CD4-positive, alpha-beta T cell treated with Interleukin-21 for 1 hour (primary cell): Measurements from ENCODE around the gene SLC37A3.
A peak's percentile ranks its signal among the peaks of the same experiment; 100 is the strongest.

Experiments
- DNase-seq: peaks from one replicate; pipeline ENCODE4 v3.0.0-alpha.2; 2020

The SLC37A3 gene

DNA sequence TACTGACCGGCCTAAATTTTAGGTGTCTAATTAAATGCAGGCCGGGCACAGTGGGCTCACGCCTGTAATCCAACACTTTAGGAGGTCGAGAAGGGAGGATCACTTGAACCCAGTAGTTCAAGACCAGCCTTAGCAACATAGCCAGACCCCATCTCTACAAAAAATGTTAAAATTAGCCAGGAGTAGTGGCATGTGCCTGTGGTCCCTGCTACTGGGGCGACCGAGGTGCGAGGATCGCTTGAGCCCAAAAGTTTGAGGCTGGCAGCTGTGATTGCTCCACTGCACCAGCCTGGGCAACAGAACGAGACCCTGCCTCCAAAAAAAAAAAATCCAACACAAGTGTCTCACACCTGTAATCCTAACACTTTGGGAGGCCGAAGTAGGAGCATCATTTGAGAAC lies 491 bp upstream of the SLC37A3 start:
- DNase-seq: no peak

DNA sequence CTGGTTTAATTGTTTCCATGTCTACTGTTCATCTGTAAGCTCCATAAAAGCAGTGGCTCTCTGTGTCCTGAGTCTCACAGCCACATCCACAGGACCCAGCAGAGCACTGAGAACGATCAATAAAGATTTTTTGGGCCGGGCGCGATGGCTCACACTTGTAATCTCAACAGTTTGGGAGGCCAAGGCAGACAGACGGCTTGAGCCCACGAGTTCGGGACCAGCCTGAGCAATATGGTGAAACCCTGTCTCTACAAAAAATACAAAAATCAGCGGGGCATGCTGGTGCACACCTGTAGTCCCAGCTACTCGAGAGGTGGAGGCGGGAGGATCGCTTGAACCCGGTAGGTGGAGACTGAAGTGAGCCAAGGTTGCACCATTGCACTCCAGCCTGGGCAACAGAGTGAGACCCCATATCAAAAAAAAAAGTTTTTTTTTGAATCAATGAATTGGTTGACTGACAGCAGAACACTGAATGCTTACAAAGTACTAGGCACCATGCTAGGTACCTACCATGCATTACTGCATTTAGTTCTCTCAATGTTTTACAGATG lies 4.5 kb downstream of the SLC37A3 start:
- DNase-seq: no peak

GRCh38 chr7:140391634-140392033 lies 6.7 kb downstream of the SLC37A3 start:
- DNase-seq: no peak

DNA sequence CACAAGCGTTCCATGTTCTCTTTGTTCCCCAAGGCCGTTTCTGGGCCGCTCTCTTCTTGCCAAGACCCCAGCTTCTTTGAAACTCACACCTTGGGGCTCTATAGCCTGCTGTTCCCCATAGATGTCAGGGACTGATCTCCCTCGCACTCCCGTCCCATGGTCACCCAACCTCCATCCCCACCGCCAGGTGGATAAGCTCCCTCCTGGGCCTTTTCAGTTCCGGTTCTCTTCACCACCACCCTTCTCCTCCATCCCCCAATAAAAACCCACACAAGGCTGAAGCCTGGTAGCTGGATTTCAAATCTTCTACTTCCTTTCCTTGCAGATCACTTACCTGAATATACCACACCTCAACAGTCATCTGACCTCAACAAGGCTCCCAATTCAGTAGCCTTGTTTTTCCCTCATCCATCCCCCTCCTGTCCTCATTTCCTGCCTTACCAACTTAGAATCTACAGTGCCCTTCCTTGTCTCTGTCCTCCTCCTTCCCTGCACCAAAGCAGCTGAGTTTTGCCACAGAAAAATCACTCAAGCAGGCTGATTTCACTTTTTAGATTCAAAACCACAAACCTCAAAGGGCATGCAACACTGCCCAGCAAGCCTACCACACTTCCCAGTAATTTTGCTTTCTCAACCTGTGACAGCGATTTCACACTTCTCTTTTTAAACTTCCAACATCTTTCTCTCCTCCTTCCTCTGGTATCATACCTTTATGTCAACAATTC lies 7.7 kb downstream of the SLC37A3 start:
- DNase-seq: no peak

DNA sequence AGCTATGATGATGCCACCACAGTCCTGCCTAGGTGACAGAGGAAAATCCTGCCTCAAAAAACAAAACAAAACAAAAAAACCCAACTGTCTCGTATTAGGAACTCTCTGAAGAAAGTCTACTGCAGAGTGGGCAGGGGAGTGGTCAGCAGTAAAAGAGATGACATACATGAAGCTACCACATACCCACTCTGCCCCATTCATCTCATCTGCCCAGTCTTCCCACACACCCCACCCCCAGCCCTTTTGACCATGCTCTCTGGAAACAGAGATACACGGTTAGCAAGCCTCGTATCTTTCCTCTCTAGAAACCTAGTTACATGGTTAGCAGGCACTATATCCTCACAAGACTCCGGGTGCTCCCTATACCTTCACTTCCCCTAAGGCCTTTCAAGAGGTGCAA lies 8.3 kb downstream of the SLC37A3 start:
- DNase-seq: no peak

- DNase-seq: no peak
Measured at GRCh38 chr7:140389445-140389844, 8.9 kb downstream of the SLC37A3 start.

DNA sequence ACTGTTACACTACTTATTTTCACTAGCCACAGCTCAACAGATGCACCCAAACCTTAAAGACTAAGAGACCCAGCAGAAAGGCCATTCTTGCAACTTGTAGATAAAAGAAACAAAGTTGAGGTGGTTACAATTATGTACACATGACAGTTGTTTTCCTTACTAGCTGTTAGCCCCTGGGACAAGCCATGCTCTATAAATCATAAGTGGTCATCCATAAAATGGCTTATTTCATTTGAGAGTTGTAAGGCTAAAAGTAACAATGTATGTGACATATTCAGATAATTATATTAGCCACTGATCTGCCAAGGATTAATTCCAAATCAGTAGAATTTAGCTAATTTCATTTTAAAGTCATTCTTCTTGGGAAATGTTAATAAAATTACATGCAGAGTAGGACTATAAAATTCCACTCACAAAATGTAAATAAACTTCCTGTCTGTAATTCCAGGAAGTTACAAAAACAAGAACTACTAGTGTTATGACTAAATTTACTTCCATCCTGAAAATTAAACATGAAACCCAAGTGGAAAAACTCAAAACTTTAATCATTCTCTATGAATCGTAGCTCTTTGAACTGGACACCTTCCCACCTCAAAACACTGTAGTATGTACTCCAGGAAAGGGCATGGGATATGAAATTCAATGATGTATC lies 13.3 kb downstream of the SLC37A3 start:
- no peak for DNase-seq

DNA sequence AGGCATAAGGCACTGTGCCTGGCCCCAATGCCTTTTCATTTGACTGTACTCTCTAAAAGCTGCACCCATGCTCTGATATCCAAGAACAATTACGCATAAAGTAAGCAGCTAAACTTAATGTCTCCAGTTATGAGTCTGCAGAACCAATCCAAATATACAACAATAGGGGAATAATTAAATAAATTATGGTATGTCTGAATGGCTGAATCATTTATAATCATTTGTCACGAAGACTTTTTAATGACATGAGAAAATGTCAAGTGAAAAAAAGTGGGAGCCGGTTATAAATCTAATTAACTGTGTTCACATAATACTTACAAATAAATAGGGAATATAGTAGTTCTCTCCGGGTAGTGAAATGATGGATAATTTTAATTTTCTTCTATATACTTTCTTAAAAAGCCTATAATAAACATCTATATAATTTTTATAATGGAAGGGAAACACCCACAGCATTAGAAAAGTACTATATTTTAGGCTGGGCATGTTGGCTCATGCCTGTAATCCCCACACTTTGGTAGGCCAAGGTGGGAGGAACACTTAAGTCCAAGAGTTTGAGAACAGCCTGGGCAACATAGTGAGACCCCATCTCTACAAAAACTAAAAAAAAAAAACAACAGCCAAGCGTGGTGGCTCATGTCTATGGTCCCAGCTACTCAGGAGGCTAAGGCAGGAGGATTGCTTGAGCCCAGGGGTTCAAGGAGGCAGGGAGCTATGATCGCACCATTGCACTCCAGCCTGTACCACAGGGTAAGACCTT lies 14.2 kb downstream of the SLC37A3 start:
- no peak for DNase-seq

DNA sequence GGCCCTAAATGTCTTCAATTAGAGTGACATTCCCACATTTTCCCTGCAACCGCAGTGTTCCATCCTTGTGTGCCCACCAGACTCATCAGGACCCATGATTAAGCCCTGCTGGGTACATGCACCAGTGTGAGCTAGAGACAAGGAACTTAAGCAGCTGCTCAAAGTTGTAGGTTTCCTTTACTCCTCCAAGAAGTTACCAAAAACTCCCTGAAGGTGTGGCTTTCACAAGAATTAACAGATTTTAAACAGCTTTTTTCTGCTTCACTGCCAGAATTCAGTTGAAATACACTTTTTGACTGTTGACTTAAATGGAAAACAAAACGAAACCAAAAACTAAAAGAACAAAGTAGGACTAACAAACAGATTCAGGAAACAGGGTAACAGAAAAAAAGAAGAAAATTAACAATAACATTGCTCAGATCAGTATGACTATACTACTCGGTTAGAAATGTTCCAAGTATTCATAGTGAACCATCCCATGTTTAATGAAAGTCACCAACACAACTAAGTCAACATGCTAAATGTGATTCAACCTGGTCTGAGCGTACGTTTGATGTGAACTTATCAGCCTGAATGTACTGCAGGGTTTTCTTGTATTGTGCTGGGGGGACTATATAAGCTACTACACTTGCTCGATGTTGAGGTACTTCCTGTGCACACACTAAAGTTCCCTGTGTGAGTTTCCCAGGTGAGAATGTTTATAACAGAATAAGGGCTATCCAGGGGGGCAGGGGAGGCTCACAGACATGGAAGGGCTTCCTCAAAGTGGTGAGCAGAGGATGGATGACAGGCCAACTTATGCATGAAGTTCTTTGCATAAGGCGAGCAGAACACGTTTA lies 22.2 kb downstream of the SLC37A3 start:
- DNase-seq: peak; percentile 34

DNA sequence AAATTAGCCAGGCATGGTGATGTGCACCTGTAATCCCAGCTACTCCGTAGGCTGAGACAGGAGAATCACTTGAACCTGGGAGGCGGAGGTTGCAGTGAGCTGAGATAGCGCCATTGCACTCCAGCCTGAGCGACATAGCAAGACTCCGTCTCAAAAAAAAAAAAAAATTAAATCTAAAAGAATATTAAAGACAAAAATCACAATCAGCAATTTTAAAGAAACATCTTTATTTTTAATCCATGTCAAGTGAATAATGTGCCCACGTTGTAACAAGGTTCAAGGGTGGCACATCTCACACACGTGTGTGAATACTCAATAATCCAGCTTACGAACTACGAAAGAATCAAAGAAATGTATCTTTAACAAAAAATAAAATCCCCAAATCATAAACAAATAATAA lies 23.0 kb downstream of the SLC37A3 start:
- no peak for DNase-seq

DNA sequence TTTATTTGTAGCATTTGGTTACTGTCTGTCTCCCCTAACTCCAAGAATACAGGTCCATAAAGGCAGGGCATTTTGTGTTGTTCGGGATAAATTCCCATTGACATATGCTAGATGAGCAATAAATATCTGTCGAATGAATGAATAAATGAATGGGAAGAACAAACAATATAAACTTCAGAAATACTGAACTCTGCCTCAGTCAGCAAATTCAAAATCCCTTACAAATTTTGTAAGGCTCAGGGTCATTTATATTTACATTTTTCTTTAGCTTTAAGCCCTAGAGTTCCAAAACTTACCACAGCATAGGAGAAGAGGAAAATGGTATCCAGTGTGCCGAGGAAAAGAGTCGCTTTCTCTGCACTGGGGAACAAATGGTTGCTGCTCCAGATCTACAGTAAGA lies 29.0 kb downstream of the SLC37A3 start:
- DNase-seq: no peak

DNA sequence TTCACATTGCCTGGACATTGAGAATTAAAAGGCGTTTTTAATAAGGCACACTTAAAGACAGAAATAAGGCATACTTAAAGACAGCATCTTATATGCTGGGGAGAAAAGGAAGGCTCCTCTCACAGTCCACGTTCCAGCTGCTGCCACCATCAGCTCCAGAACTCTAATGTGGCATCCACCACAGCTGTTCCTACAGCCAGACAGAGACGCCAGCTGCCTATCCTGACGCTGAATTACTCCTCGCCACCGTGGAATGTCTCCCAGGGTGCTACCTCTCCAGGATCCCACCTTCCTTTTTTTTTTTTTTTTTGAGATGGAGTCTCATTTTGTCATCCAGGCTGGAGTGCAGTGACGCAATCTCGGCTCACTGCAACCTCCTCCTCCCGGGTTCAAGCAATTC lies 30.8 kb downstream of the SLC37A3 start:
- no peak for DNase-seq

DNA sequence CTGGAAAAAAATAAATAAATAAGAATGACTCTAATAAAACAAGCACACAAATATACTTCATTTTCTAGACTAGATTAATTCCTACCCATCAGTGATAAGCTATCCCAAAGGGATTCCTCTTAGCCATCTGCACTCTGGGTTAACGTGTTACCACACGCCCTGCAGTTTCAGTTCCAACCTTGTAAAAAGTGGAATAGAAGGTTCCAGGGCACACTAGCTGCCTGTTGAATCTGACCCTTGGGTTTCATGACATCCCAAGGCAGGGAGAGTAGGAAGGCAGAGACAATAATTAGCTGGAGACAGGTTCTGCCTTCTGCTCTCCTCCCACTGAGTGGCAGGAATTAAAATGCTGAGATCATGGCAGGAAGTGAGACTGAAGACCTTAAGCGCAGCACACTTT lies 33.5 kb downstream of the SLC37A3 start:
- DNase-seq: no peak

DNA sequence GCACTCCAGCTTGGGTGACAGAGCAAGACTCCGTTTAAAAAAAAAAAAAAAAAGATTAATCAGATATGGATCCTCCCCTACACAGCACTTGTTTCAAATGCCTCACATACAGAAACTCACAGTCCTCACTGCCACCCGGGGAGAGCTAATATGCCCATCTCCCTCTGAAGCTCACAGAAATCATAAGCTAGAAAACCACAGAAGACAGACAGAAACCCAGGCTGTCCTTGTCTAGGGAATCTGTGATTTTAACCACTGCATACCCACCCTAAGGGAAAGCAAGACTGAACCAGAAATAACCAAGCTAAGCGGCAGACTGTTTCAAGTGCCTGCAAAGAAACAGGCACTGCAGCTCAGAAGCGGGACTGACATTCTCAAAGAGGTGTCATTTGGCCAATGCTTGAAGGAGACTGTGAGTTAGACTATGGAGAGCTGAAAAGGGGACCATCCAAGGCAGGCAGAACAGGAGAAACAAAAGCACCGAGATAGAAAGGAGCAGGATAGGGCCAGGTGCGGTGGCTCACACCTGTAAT lies 37.6 kb downstream of the SLC37A3 start:
- no peak for DNase-seq

DNA sequence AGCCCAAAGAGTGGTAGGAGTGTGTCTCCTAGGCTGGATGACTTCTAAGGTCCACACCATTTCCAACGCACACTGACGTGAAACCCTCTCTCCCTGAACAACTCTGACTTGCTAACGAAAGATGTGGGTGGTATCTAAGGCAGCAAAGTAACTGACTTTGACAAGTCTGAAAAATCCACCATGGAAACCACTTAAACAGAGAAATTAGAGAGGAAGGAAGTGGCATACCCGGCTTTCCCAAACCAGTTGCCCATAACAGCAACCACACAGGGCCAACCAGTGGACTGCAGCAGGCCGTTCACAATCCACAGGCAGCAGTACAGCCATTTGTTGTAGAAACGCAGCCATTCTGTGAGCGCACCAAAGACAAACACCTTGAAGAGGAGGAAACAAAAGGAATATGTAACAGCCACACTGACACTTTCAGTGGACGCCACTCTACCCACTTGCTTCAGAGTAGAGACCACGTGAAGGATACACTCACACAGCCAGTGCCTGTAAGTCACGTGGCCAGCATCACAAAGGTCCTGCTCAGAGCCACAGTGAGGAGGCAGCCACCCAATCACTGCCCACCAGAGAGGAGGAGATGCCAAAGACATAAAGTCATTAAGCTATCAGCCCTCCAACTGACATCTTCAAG lies 39.8 kb downstream of the SLC37A3 start:
- peak; percentile 53 for DNase-seq

DNA sequence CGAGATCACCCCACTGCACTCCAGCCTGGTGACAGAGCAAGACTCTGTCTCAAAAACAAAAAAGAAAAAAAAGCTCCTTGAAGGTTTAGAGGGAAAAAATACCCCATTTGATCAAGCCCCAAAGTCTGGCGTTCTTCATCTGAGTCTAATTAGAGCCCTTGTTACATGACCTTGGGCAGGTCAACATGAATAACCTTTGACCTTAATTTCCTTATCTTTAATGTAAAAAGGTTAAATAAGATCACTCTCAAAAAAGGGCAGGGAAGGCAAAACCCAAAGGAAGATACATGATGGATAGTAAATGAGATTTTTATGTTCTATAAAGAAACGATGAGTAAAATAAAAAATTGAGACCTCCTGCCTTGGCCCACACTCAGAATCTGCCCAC lies 40.3 kb downstream of the SLC37A3 start:
- DNase-seq: no peak

GRCh38 chr7:140350056-140350455 lies 48.3 kb downstream of the SLC37A3 start:
- no peak for DNase-seq

DNA sequence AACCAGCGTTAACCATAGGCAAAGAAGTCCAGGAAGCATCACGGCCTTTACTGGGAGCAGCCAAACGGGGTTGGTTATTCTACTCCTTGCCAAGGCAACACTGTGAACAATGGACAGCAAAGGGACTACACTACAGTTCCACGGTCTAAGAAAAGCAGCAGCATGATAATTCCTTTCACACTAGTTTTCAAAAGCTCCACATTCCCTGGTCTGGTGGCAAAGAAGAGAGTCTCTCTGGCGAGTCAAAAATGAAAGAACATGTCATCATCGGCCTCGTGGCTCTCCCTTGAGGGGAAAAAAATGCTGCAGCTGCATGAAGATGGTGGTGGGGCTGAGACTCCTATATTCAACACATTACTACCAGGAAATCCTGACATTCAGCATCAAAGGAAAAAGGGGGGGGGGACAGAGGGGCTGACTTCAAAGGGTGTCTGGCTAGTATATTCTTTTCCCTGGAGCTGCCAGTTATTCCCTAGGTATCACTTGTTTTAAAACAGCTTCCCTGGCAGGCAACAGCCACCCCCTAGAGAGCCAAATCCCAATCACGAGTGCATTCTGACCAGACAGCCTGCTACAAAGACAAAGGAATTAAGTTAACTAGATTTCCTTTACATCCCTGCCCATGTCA lies 49.1 kb downstream of the SLC37A3 start:
- DNase-seq: no peak

DNA sequence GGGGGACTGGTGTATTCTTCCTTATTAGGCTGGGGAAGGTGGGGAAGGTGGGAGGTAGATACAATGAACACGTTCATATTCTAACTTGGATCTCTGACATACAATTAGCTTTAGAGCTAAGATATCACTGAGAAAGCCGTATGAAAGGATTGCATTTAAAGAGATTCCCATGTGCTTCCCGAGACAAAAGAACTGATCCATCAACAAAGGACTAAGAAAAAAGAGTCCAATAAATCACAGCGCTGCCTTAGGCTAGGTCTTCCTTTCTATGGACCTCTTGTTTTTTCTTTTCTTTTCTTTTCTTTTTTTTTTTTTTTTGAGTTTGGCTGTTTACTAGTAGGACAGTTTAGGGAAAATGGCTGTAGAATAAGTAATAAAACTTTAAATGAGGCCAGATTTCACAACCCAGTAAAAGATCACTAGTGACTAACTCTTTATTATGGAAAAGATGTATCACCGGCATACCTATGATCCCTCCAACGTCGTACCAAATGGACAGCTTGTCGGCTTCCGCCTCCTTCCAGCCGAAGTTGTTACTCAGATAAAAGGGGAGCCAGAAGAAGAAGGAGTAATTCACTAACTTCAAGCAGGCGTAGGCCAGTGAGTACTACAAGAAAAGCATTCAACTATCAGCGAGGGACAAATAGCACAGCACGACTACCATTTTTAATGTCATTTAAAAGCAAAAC lies 50.0 kb downstream of the SLC37A3 start:
- no peak for DNase-seq

GRCh38 chr7:140347218-140347617 lies 51.1 kb downstream of the SLC37A3 start:
- no peak for DNase-seq

GRCh38 chr7:140345426-140345825 lies 52.9 kb downstream of the SLC37A3 start:
- no peak for DNase-seq
